Body of pancreas (tissue), 4 donors: ENCODE data around the gene MRPS31.

ENCODE experiments used
- POLR2A ChIP-seq, 3 donors: fragments of 450-650 bp; IDR thresholded peaks; one replicate each; pipeline ENCODE4 v1.6.1; 2016; ENCODE audit warnings: antibody characterized with exemption in 3 of 3, mild to moderate bottlenecking in 2 of 3
- TF ChIP-seq, protein P1 (sequence below), 7 experiments: fragments of 450-650 bp in 4 of 7; fragments of 200-600 bp in 3 of 7; sonication (generic) in 3 of 7; IDR thresholded peaks; one replicate each; pipeline ENCODE4 v1.5.1; 2016 to 2019; ENCODE audit warnings: antibody characterized with exemption in 7 of 7

- TF ChIP-seq POLR2A (IDR thresholded peaks at IDR 0.05) = no peak
- TF ChIP-seq, protein P1, sequence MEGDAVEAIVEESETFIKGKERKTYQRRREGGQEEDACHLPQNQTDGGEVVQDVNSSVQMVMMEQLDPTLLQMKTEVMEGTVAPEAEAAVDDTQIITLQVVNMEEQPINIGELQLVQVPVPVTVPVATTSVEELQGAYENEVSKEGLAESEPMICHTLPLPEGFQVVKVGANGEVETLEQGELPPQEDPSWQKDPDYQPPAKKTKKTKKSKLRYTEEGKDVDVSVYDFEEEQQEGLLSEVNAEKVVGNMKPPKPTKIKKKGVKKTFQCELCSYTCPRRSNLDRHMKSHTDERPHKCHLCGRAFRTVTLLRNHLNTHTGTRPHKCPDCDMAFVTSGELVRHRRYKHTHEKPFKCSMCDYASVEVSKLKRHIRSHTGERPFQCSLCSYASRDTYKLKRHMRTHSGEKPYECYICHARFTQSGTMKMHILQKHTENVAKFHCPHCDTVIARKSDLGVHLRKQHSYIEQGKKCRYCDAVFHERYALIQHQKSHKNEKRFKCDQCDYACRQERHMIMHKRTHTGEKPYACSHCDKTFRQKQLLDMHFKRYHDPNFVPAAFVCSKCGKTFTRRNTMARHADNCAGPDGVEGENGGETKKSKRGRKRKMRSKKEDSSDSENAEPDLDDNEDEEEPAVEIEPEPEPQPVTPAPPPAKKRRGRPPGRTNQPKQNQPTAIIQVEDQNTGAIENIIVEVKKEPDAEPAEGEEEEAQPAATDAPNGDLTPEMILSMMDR (IDR thresholded peaks at IDR 0.05) = no peak
Observed at GRCh38 chr13:40680659-40681323, 90.2 kb downstream of the MRPS31 start.
